Brain microvascular endothelial cell (primary cell): ENCODE measurements around the gene HOXA6.

ENCODE experiments used
- DNase-seq: peaks from one replicate; pipeline ENCODE4 v3.0.0-alpha.2; 2020
- H3K27ac ChIP-seq: fragments of 250-450 bp; sonication (Bioruptor Pico); 2 replicates; pipeline ENCODE4 v1.5.1; 2020; ENCODE audit warnings: mild to moderate bottlenecking, moderate library complexity
- H3K27me3 ChIP-seq: fragments of 250-450 bp; sonication (Bioruptor Pico); replicated peaks from 2 replicates; pipeline ENCODE4 v1.5.1; 2020; ENCODE audit warnings: mild to moderate bottlenecking
- H3K36me3 ChIP-seq: fragments of 250-450 bp; sonication (Bioruptor Pico); replicated peaks from 2 replicates; pipeline ENCODE4 v1.5.1; 2020; ENCODE audit warnings: mild to moderate bottlenecking
- H3K4me3 ChIP-seq: 2 replicates; pipeline ENCODE4 v1.5.1; 2011; ENCODE audit warnings: low read depth, mild to moderate bottlenecking, control low read depth, low read length, moderate library complexity
- CTCF ChIP-seq: IDR thresholded peaks from 2 replicates; pipeline ENCODE4 v1.5.1; 2011; ENCODE audit warnings: low read depth, mild to moderate bottlenecking, moderate library complexity, low read length, control low read depth, inconsistent platforms; ENCODE audit errors: missing control alignments
- in situ Hi-C: cut with HindIII; loops from 2 replicates; pipeline ENCODE4 v1.10.0; 2017; ENCODE audit warnings: low sequenced_read_pairs, low pct_ligation_motif_present

The HOXA6 gene

GRCh38 chr7:27152816-27153442 is 5.4 kb upstream of the HOXA6 start:
- no peak for TF ChIP-seq CTCF
- no peak overlapping the region for H3K4me3 ChIP-seq
- DNase-seq = no peak
- in situ Hi-C loops = no loop called here
- H3K36me3 ChIP-seq = no peaks in the 10 kb centered on the region
- H3K27ac ChIP-seq = no peak overlapping the region
- peaks cover 96% of the 10 kb centered on the region for H3K27me3 ChIP-seq

- no peak within 1 kb of the TSS for H3K27ac ChIP-seq
- H3K36me3 ChIP-seq = no peaks in the 10 kb centered on the region
- no peak for TF ChIP-seq CTCF
- DNase-seq = no peak
- H3K27me3 ChIP-seq = peaks cover 95% of the 10 kb centered on the region
- in situ Hi-C loops = no loop called here
- no peak within 1 kb of the TSS for H3K4me3 ChIP-seq
Measured at GRCh38 chr7:27151931-27152815, 4.6 kb upstream of the HOXA6 start, which contains the start of gene HOXA3. TSS of gene HOXA3 (minus strand) at chr7:27152583. CDS start at chr7:27110640, 41,943 bp downstream.

GRCh38 chr7:27151341-27151930 is 3.9 kb upstream of the HOXA6 start:
- H3K4me3 ChIP-seq = no peak overlapping the region
- in situ Hi-C loops = no loop called here
- TF ChIP-seq CTCF = no peak
- no peak for DNase-seq
- H3K27ac ChIP-seq = no peak overlapping the region
- H3K36me3 ChIP-seq = no peaks in the 10 kb centered on the region
- peaks cover 95% of the 10 kb centered on the region for H3K27me3 ChIP-seq

- no peak overlapping the region for H3K27ac ChIP-seq
- peak; percentile 16 for DNase-seq
- H3K27me3 ChIP-seq = peaks cover 95% of the 10 kb centered on the region
Measured at GRCh38 chr7:27150568-27151340, 3.2 kb upstream of the HOXA6 start.

More at GRCh38 chr7:27150568-27151340, 3.2 kb upstream of the HOXA6 start:
- no peak overlapping the region for H3K4me3 ChIP-seq
- in situ Hi-C loops = no loop called here
- H3K36me3 ChIP-seq = no peaks in the 10 kb centered on the region
- TF ChIP-seq CTCF = peak; percentile 65
